RPMI8226 (cell line): ENCODE data around the gene ACTN4.

Experiments used
- DNase-seq: peaks from one replicate; pipeline ENCODE4 v3.0.0-alpha.2; 2015

The ACTN4 gene

GRCh38 chr19:38698225-38699026 lies 51.0 kb downstream of the ACTN4 start:
- DNase-seq = no peak

GRCh38 chr19:38699027-38699346 lies 51.5 kb downstream of the ACTN4 start:
- no peak for DNase-seq

- DNase-seq = no peak
These were observed 52.3 kb downstream of the ACTN4 start for GRCh38 chr19:38699647-38700349.

- no peak for DNase-seq
These were observed 53.0 kb downstream of the ACTN4 start for GRCh38 chr19:38700350-38700901.

- DNase-seq = no peak
These were observed 53.5 kb downstream of the ACTN4 start for GRCh38 chr19:38700902-38701454.

- no peak for DNase-seq
These were observed 54.1 kb downstream of the ACTN4 start for GRCh38 chr19:38701455-38702063.

GRCh38 chr19:38702278-38702677 lies 54.8 kb downstream of the ACTN4 start:
- no peak for DNase-seq

GRCh38 chr19:38703509-38703908 lies 56.1 kb downstream of the ACTN4 start:
- no peak for DNase-seq

GRCh38 chr19:38704488-38705026 lies 57.1 kb downstream of the ACTN4 start:
- DNase-seq = no peak

GRCh38 chr19:38705197-38706019 lies 58.0 kb downstream of the ACTN4 start:
- DNase-seq = no peak

- DNase-seq = no peak
These were observed 59.5 kb downstream of the ACTN4 start for GRCh38 chr19:38706792-38707511.

GRCh38 chr19:38707512-38708114 lies 60.2 kb downstream of the ACTN4 start:
- DNase-seq = no peak

- DNase-seq = no peak
These were observed 61.1 kb downstream of the ACTN4 start for GRCh38 chr19:38708413-38709024.

- DNase-seq = no peak
These were observed 61.7 kb downstream of the ACTN4 start for GRCh38 chr19:38709119-38709518.

- DNase-seq = no peak
These were observed 62.4 kb downstream of the ACTN4 start for GRCh38 chr19:38709671-38710415.

GRCh38 chr19:38710416-38710702 lies 62.9 kb downstream of the ACTN4 start:
- DNase-seq = no peak

- no peak for DNase-seq
These were observed 63.7 kb downstream of the ACTN4 start for GRCh38 chr19:38710928-38711725.

- DNase-seq = no peak
These were observed 64.3 kb downstream of the ACTN4 start for GRCh38 chr19:38711726-38712153.

- DNase-seq = no peak
These were observed 64.8 kb downstream of the ACTN4 start for GRCh38 chr19:38712161-38712748.
